DMS53 (cell line): Measurements from ENCODE around the gene GAB1.

Experiments used
- DNase-seq: peaks from one replicate; lab custom pipeline; 2025; lab: John Stamatoyannopoulos, UW

GAB1 gene

GRCh38 chr4:143336781-143337599 is at the start of gene GAB1:
TSS of gene GAB1 (plus strand) at chr4:143336876. CDS start at chr4:143337189, 313 bp downstream.
- peak; percentile 80 for DNase-seq

GRCh38 chr4:143287572-143287923 is 49.1 kb upstream of the GAB1 start:
- no peak for DNase-seq

DNA sequence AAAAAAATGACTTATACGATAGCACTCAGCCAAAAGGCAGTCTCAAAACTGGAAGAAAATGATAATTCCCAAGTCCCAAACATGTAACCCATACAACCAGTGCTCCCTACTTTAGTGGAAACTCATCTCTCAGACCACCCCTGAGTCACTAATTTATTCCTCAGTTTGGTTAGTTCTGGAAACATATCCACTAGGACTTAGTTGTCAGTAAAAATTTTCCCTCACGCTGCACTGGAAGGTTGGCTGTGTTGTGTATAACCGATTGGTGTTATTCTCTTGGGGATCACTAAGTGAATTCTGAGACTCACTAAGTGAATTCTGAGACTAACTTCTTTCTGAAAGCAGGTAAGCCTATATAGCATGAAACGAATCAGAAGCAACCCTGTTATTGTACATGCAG is 48.5 kb upstream of the GAB1 start:
- no peak for DNase-seq

DNA sequence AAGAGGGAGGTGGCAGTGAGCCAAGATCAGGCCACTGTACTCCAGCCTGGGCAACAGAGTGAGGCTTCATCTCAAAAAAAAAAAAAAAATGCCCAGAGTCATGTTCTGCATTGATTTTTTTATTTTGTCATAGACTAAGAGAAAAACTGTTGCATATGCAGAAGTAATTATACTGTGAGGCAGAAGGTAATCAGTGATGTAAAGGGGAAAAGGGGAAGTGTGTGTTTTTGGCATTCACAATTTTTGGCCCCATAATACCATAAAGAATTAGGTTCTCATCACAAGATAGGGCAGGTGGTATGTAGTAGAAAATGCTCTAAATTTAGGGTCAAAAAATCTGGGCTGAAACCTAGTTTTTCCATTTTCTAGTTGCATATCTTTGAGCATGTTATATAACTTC is 47.3 kb upstream of the GAB1 start:
- DNase-seq: no peak

GRCh38 chr4:143291314-143291713 is 45.4 kb upstream of the GAB1 start:
- no peak for DNase-seq

DNA sequence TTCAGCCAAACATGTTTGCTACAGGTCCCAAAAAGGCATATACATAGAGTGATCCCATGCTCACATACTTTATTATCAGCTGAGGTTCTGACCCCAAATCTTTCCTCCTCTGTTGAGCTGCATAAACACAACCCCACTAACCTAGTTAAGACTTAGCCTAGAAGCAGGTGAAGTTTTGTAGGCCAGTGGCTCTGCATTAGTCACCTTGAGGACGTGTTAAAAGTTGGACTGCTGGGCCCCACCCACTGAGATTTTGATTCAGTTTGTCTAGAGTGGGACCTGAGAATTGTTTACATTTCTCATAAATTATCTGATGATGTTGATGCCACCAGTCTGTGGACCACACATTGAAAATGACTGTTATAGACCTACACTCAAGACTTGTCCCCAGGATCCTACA is 43.8 kb upstream of the GAB1 start:
- no peak for DNase-seq

DNA sequence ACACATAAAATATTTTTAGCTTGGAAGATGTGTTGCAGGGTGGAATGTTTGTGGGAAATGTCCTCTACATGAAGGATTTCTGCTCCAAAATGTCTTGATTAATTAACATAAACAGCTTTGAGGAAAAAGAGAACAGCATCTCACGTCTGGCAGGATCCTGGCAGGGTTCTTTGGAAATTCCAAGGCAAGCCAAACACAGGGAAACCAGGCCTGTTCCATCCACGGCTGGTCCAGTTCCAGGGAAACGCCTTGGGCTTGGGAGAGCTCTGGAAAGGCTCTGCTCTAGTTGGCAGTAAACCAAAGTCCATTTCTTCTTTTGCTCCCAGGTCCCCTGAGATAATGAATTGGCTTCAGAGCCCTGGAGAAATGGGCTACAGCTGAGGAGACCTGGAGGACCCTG is 42.4 kb upstream of the GAB1 start:
- no peak for DNase-seq

DNA sequence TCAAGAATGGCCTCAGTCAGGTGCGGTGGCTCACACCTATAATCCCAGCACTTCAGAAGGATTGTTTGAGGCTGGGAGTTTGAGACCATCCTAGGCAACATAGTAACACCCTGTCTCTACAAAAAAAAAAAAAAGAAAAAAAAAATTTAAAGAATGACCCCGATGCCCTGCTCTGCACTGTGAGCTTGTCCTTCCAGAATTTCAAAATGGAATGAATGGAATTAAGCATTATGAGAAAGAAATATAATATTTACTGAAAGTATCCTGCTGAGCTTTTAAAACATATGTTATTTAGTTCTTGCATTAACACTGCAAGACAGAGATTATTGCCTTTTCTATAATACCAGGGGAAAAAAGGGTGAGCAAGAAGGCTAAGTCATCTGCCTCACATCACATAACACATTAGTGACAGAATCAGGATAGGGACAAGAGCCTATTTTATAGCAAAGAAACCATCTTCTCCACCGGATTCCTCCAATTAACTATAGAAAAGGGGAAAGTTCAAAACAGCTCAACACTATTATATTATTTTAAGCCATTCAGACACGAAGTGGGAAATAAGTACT is 41.9 kb upstream of the GAB1 start:
- no peak for DNase-seq

DNA sequence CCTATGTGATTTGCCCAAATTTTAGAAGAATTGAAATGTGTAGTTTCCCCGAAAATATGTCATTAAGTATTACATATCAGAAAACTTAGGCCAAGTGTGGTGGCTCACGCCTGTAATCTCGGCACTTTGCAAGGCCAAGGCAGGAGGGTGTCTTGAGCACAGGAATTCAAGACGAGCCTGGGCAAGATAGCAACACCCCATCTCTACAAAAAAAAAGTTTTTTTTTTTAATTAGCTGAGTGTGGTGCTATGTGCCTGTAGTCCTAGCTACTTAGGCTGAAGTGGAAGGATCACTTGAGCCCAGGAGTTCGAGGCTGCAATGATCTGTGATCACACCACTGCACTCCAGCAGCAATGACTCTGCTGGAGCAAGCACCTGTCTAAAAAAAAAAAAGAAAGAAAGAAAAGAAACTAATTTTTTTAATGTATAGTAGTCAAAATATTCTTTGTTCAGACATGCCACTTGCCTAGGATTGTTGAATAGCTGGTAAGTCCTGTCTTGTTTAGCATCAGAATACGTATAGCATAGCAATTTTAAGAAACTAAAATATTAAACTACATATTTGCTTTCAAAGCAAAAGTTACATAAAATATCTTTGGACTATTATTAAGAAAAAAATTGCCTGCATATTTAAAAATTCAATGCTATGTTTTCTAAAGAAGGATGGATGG is 40.1 kb upstream of the GAB1 start:
- DNase-seq: no peak

- DNase-seq: no peak
Observed at GRCh38 chr4:143300860-143301259, 35.8 kb upstream of the GAB1 start.

- no peak for DNase-seq
Observed at GRCh38 chr4:143302536-143302935, 34.1 kb upstream of the GAB1 start.

GRCh38 chr4:143306788-143307187 is 29.9 kb upstream of the GAB1 start:
- no peak for DNase-seq

DNA sequence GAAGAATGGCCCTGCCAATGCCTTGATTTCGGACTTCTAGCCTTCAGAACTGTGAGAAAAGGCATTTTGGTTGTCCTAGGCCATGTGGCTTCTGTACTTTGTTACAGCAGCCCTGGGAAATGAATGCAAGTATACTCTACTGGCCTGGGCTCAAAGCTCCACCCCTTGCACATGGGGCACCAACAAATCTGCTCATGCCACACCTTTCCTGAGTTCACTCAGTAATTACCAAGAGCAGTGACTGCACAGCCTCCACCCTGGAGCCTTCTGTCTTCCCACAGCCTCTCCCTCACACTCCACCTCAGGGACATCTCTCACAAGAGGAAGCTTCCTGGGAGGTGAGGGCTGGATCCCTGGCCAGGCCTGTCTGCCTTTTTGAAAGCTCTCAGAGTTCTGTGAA is 29.1 kb upstream of the GAB1 start:
- no peak for DNase-seq

DNA sequence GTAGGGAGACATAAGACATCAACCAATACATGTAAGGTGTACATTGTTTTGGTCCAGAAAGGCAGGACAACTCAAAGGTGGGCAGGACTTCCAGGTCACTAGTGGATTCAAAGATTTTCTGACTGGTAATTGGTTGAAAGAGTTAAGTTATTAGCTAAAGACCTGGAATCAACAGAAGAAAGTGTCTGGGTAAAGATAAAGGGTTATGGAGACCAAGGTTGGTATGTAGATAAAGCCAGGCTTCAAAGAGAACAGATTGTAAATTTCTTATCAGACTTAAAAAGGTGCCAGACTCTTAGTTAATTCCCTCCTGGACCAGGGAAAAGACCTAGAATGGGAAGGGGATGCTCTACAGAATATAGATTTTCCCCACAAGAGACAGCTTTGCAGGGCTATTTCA is 28.3 kb upstream of the GAB1 start:
- no peak for DNase-seq

DNA sequence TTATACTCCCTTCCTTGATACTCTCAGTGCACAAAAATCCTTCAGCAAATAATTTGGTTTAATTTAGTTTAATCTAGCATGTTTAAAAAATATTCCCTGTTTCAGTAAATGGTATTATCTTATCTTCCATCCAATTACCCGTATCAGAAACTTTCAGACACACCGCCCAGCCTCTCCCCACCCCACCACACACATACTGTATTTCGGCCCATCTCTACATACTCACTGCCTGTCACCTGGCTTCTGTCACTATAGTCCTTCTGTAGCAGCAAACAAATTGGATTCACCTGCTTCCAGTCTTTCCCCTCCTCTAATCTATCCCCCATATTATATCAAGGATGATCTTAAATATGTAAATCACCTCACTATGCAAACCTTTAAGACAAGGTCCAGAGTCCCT is 24.8 kb upstream of the GAB1 start:
- DNase-seq: no peak

DNA sequence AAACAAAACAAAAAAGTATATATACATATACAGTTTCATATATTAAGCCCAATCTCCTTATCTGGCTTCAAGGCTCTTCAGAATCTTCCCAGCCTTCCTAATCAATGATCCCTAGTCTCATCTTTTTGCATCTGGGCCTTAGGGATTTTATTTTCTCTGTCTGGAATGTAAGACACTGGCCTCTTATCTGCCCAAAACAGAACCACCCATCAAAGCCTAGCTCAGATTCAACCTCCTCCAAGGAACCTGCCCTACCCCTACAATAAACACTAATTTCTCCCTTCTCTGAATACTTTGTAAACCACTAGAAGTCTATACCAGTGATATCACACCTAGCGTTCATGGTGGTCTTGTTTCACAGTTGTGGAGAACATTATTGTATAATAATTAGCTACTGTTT is 23.2 kb upstream of the GAB1 start:
- DNase-seq: no peak

- DNase-seq: no peak
Observed at GRCh38 chr4:143313996-143314395, 22.7 kb upstream of the GAB1 start.

- DNase-seq: no peak
Observed at GRCh38 chr4:143320113-143320512, 16.6 kb upstream of the GAB1 start.

GRCh38 chr4:143326735-143327134 is 9.9 kb upstream of the GAB1 start:
- no peak for DNase-seq

DNA sequence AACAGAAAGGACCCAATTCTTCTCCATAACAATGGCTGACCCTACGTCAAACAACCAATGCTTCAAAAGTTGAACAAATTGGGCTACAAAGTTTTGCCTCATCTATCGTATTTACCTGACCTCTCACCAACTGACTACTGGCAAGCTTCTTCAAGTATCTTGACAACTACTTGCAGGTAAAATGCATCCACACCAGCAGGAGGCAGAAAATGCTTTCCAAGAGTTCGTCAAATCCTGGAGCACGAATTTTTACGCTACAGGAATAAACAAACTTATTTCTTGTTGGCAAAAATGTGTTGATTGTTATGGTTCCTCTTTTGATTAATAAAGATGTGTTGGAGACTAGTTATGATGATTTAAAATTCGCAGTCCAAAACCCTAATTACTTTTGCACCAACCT is 6.7 kb upstream of the GAB1 start:
- no peak for DNase-seq

DNA sequence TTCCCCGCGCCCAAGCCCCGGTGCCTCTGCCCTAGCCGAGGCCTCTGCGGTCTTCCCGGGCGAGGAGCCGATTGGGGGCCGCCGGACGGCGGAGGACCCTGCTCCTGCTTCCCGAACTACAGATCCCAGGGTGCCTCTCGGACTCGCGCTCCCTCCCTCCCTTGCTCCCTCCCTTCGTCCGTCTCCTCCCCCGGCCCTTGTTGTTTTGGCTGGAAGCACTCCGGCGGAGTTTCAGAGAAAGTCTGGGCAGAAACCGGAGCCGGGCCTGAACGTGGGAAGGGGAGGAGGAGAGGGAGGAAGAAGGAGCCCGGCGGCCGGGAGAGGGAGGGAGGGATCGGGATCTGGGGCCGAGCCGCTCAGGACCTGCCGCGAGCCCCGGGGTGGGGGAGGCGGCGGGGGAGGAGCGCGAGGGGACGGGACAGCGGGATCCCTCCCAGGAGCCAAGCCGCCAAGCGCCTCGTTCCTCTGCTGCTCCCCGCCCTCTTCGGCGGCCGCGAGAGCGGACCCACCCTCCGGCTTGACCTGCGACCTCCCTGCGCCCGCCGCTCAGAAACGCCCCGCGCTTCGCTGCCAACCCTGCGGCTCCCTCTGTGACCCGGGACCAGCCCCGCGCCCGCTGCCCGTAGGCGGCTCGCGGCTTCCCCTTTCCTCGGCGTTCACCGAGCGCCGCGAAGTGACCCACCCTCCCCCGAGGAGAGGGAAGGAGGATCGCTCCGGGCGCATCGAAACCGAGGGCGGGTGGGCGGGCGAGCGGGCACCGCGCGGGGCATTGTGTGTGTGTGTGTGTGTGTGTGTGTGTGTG is 496 bp upstream of the GAB1 start:
- DNase-seq: peak; percentile 84

- no peak for DNase-seq
Observed at GRCh38 chr4:143337600-143338287, 1.1 kb downstream of the GAB1 start.
